Stimulated activated CD8-positive, alpha-beta memory T cell treated with anti-CD3 and anti-CD28 coated beads, Interleukin-15, amount 100 ng/mL, for 24 hours (primary cell): Measurements from ENCODE around the gene RNF4.
"Not testable (repeated sequence)": the region's sequence is repeated elsewhere in the genome, so short reads cannot be mapped to it uniquely, and the experiment has no call there.

Source experiments
- DNase-seq: peaks from one replicate; pipeline ENCODE4 v3.0.0-alpha.2; 2020; ENCODE audit warnings: low read depth

RNF4 gene

DNA sequence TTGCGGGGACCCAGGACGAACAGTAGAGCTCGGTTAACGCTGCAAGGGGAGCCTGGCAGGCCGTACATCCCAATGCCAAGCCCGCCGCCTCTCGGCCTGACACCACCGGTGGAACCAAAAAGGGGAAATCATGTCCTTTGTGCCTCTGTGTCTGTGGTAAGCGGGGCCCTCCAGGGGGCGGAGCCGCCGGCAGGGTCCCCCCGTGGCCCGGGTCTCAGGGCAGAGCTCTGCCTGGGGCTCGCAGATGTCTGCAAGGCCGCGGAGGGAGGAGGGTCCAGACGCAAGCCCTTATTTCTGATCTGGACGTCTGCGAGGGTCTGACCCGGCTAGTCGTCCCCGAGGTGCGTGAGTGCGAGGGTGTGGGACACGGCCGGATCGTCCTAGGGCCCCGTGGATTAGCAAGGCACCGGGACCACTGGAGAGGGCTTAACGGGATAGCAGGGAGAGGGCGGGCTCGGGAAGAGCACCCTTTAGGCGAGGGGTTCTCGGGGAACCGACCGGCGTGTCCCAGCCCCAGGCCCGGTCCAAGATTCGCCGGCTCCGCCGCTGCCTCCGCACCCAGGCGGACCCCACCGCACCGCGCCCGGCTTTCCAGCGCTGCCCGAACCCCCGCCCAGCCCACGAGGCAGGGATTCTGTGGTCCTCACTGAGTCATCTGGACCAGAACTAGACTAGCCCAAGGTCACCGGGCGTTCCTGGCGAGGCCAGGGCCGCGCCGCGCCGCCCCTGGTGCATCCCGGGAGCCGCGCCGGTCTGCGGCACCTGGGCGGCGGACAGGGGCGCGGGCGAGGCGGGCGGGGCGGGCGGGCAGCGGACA is 66.7 kb downstream of the RNF4 start:
- peak; percentile 17 for DNase-seq

GRCh38 chr4:2536193-2537010 is 67.5 kb downstream of the RNF4 start, which contains the start of gene FAM193A:
TSS of gene FAM193A (plus strand) at chr4:2536647. CDS start at chr4:2536916, 269 bp downstream.
- peak; percentile 90 for DNase-seq

- DNase-seq, result peak; percentile 21
These were observed 68.3 kb downstream of the RNF4 start for GRCh38 chr4:2537011-2537830.

- not testable (repeated sequence) for DNase-seq
These were observed 74.8 kb downstream of the RNF4 start for GRCh38 chr4:2543580-2544191.

DNA sequence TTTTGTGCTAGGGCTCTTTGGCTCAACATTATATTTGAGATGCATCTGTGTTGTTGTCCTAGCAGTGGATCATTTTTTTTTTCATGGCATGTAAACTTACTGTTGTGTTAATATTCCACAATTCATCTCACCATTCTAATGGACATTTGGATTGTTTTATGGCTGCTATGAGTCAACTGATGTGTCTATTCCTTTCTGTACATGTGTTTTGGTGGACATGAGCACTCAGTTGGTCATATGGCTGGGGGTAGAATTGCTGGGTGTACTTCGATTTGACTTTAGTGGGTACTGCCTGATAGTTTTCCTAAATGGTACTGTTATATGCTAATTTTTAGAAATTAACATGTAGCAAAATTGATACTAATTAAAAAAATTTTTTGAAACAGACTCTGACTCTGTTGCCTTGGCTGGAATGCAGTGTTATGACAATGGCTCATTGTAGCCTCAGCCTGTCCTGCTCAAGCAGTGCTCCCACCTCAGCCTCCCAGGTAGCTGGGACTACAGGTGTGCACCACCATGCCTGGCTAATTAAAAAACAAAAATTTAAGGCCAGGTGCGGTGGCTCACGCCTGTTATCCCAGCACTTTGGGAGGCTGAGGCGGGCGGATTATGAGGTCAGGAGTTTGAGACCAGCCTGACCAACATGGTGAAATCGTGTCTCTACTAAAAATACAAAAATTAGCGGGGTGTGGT is 76.6 kb downstream of the RNF4 start:
- DNase-seq, result no peak

GRCh38 chr4:2546286-2546823 is 77.4 kb downstream of the RNF4 start:
- no peak for DNase-seq

DNA sequence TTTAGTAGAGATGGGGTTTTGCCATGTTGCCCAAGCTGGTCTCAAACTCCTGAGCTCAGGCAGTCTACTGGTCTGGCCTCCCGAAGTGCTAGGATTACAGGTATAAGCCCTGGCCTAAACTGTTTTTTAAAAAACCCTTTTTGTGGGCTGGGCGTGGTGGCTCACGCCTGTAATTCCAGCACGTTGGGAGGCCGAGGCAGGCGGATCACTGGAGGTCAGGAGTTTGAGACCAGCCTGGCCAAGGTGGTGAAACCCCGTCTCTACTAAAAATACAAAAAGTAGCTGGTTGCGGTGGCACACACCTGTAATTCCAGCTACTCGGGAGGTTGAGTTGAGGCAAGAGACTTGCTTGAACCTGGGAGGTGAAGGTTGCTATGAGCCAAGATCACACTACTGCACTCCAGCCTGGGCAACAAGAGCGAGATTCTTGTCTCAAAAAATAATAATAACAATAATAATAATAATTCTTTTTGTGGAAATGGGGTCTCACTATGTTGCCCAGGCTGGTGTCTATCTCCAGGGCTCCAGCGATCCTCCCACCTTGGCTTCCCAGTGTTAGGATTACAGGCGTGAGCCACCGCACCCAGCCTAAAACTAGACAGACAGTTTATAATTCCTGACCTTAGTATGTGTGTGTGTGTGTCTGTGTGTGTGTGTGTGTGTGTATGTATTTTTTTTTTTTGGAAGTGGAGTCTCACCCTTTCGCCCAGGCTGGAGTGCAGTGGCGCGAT is 78.2 kb downstream of the RNF4 start:
- DNase-seq, result not testable (repeated sequence)

GRCh38 chr4:2551118-2551517 is 82.2 kb downstream of the RNF4 start:
- no peak for DNase-seq

DNA sequence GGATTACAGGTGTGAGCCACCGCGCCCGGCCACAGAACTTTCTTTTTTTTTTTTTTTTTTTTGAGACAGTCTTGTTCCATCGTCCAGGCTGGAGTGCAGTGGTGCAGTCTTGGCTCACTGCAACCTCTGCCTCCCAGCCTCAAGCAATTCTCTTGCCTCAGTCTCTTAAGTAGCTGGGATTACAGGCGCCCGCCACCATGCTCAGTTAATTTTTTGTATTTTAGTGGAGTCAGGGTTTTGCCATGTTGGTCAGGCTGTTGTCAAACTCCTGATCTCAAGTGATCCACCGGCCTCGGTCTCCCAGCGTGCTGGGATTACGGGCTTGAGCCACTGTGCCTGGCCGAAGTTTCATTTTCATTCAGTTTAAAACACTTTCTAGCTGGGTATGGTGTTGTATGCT is 83.9 kb downstream of the RNF4 start:
- DNase-seq, result no peak

DNA sequence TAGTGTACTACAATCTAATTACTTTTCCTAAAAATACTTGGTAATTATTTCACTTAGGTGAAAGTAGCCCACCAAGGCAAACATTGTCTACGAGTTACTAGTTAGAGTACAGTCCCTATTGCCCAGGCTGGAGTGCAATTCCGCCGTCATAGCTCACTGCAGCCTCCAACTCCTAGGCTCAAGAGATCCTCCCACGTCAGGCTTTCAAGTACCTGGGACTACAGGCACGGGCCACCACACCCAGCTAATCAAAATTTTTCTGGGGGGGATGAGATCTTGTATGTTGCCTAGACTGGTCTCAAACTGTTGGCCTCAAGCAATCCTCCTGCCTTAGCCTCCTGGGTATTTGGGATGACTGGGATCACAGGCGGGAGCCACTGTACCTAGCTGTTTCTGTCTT is 89.4 kb downstream of the RNF4 start:
- no peak for DNase-seq

GRCh38 chr4:2560167-2560566 is 91.3 kb downstream of the RNF4 start:
- DNase-seq, result no peak
